ENCODE measurements around the gene D2HGDH. TPM values are rescaled to one million over a fixed set of nuclear protein-coding genes. Genes with fewer than 3 reads are reported as not detected.

Gene D2HGDH
- total RNA-seq, 1 experiment from 2014 or later, result 10.0 TPM

GRCh38 chr2:241734208-241734466 is 293 bp upstream of the D2HGDH start:
- no peaks in the 10 kb centered on the region for H3K4me1 ChIP-seq (ENCODE audit: insufficient read depth, low read length)
- no peak overlapping the region for H3K18ac ChIP-seq (ENCODE audit: insufficient read length, low read depth, low read length)
- H2BK12ac ChIP-seq (ENCODE audit: insufficient read length, low read depth, low read length), result no peak overlapping the region
- TF ChIP-seq CTCF (conservative IDR thresholded peaks at IDR 0.05), result peak; percentile 35; the same call in 2 of the 3 replicates
- H3K79me2 ChIP-seq (ENCODE audit: insufficient read depth, low read length), result no peaks in the 10 kb centered on the region
- Mint-ChIP-seq H3K9me3 (no peaks in the 10 kb centered on the region), H3K4me3 (peak overlapping the region; percentile 36 to 59; a peak in 3 of 5 replicates), H3K27me3 (ENCODE audit: low read depth) (peaks cover 23% of the 10 kb centered on the region), H3K27ac (no peak overlapping the region), H3K36me3 (ENCODE audit: insufficient read depth in 1 of 3, low read depth in 3 of 3) (peaks cover 0 to 6% (median 4%) of the 10 kb centered on the region in 3 experiments; a peak in 2 of 7 replicates), H3K4me1 (0 out of 4 replicates have a peak, but pooled peaks cover 2 to 5% of the 10 kb centered on the region in 2 experiments)
- no peak overlapping the region for H3K27ac ChIP-seq (ENCODE audit: insufficient read length, low read depth, low read length)
- H2BK20ac ChIP-seq (ENCODE audit: low read depth, low read length, poor library complexity, severe bottlenecking), result no peak overlapping the region
- H3K23ac ChIP-seq (ENCODE audit: insufficient read length, low read depth, low read length), result no peak overlapping the region
- H2AK5ac ChIP-seq (ENCODE audit: insufficient read length, low read length), result no peak overlapping the region
- no peak overlapping the region for H2AFZ ChIP-seq (ENCODE audit: low read length)
- H3K9me3 ChIP-seq (ENCODE audit: control insufficient read depth, low read depth, low read length), result no peaks in the 10 kb centered on the region
- peaks cover 7% of the 10 kb centered on the region for H4K20me1 ChIP-seq (ENCODE audit: control insufficient read depth, insufficient read depth, insufficient read length)
- H3K23me2 ChIP-seq (ENCODE audit: insufficient read length, low read depth, low read length, poor library complexity, severe bottlenecking), result peaks cover 12% of the 10 kb centered on the region
- DNase-seq, result no peak
- no peaks in the 10 kb centered on the region for H3K27me3 ChIP-seq (ENCODE audit: insufficient read depth, low read length)
- no peaks in the 10 kb centered on the region for H3K79me1 ChIP-seq (ENCODE audit: insufficient read depth, low read depth, low read length, poor library complexity, severe bottlenecking)
- no peak overlapping the region; the same call in 1 of the 2 replicates for H3K14ac ChIP-seq (ENCODE audit: insufficient read depth, low read length)
- H3K4me2 ChIP-seq (ENCODE audit: insufficient read depth, insufficient read length, low read length), result peak overlapping the region; percentile 41
- H4K8ac ChIP-seq (replicated peaks; ENCODE audit: insufficient read length, low read depth, low read length), result no peak overlapping the region
- no peak overlapping the region for H2BK5ac ChIP-seq (ENCODE audit: insufficient read length, low read length)
- no peak overlapping the region for H2BK15ac ChIP-seq (ENCODE audit: low read depth, low read length)
- no peak overlapping the region for H3T11ph ChIP-seq (ENCODE audit: low read length)
- H4K91ac ChIP-seq (ENCODE audit: insufficient read length, low read depth, low read length), result no peak overlapping the region
- WGBS (ENCODE audit: extremely low coverage, insufficient read length, low lambda C conversion rate), result no CpG with 5 or more reads among the region's 25 CpGs
- no peak overlapping the region for H3K9ac ChIP-seq (ENCODE audit: extremely low read depth, insufficient read length, low read length)
- no peak overlapping the region for H3K4ac ChIP-seq (ENCODE audit: low read depth, low read length)
- no peak overlapping the region for H4K5ac ChIP-seq (ENCODE audit: insufficient read length, low read depth, low read length)
- no peak overlapping the region for H2BK120ac ChIP-seq (ENCODE audit: low read depth, low read length, poor library complexity, severe bottlenecking)
- no peak overlapping the region for H3K56ac ChIP-seq (ENCODE audit: insufficient read length, low read depth, low read length)
